Posterior cingulate gyrus (tissue), 11 donors: ENCODE data around the gene SLC6A3.
"Not testable (repeated sequence)": the region's sequence is repeated elsewhere in the genome, so short reads cannot be mapped to it uniquely, and the experiment has no call there.

Experiments used
- DNase-seq, 10 donors: peaks; one replicate each; pipeline versions ENCODE4 v3.0.0 to v3.0.0-alpha.2; 2020 to 2021; ENCODE audit warnings: mixed read lengths in 3 of 10
- intact Hi-C: fragments of 100-400 bp; cut with DNase I; formaldehyde crosslinking; loops from one replicate; pipeline ENCODE4 v1.15.1; 2023

Gene SLC6A3

DNA sequence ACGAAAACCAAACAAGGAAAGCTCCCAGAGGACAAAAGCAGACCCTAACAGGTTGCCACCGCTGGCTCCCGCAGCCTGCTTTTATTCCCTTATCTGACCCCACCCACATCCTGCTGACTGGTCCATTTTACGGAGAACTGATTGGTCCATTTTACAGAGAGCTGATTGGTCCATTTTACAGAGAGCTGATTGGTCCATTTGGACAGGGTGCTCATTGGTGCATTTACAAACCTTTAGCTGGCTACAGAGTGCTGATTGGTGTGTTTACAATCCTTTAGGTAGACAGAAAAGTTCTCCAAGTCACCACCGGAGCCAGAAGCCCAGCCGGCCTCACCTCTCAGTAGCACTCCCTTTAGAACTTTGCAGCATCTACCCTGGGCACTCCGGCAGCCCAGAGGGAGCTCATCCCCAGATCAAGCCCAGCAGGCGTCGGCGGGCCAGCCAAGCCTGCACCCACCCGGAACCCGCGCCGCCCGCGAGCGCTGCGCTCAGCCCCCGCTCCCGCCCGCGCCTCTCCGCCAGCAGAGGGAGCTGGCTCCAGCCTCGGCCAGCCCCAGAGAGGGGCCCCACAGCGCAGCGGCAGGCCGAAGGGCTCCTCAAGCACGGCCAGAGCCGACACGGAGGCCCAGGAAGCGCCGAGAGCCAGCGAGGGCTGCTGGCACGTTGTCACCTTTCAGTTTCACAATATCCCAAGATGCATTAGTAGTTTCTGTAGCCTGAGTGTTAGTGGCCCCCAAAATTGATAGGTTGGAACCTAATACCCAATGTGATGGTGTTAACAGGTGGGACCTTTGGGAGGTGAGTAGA, 65.0 kb downstream of the SLC6A3 start:
- peak in 6 of 10 donors; percentile 14 to 90 (median 45) for DNase-seq
- intact Hi-C loops, result loop anchor here (10.0 kb wide), 1 partner anchor 265 kb away; no protein-coding TSS in a partner anchor

DNA sequence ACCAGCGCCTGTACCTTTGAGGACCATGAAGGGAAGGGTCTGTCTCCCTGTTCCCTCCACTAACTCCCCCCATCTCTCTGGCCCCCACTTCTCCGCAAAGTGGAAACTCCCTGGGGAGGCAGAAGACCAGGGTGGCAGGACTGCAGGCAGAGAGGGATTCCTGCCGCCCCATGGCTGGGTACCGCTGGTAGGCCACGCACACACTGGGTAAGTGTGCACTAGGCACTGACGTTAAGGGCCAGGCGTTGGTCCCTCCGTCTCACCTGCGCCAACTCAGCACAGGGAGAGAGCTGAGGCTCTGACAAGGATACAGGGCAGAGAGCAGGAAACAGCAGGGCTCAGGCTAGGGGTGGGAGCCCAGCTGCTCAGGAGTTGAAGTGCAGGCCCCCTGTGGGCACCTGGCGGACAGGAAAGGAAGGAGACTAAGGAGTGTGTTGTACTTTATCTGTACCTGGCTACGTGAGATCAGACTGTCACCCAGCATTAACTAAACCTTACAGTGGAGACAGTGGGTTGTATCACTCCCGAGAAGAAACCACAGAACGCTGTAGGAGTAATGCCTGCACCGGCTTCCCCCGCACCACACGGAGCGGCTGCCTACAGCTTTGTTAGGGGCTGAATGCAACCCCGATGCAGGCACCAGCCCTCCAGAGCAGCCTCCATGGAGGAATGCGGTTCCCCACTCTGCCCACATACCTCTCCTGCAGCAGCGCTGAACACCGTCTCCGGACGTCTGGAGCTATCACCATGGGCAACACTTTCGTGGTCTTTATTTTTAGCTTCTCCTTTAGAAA, 66.2 kb downstream of the SLC6A3 start:
- intact Hi-C loops, result no loop called here
- peak in 1 of 10 donors; percentile 83 for DNase-seq

GRCh38 chr5:1378096-1378495, 67.1 kb downstream of the SLC6A3 start:
- DNase-seq, result peak in 1 of 10 donors; percentile 62
- intact Hi-C loops, result no loop called here

DNA sequence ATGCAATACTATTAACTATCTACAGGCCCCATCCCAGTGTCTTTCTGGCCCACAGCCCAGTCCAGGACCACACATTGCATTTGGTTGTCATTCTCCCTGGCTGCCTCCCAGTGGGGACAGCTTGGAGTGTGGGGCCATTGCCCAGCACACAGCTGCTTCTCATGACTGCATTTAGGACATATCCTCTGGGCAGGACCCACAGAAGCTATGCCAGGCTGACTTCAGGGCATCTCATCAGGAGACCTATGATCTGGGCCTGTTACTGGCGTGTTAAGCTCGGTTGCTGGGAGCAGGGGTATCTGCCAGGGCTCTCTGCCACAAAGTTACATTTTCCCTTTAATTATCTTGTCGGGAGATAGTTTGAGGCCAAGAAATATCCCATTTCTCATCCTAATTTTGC, 68.3 kb downstream of the SLC6A3 start:
- intact Hi-C loops, result no loop called here
- DNase-seq, result peak in 1 of 10 donors; percentile 70

DNA sequence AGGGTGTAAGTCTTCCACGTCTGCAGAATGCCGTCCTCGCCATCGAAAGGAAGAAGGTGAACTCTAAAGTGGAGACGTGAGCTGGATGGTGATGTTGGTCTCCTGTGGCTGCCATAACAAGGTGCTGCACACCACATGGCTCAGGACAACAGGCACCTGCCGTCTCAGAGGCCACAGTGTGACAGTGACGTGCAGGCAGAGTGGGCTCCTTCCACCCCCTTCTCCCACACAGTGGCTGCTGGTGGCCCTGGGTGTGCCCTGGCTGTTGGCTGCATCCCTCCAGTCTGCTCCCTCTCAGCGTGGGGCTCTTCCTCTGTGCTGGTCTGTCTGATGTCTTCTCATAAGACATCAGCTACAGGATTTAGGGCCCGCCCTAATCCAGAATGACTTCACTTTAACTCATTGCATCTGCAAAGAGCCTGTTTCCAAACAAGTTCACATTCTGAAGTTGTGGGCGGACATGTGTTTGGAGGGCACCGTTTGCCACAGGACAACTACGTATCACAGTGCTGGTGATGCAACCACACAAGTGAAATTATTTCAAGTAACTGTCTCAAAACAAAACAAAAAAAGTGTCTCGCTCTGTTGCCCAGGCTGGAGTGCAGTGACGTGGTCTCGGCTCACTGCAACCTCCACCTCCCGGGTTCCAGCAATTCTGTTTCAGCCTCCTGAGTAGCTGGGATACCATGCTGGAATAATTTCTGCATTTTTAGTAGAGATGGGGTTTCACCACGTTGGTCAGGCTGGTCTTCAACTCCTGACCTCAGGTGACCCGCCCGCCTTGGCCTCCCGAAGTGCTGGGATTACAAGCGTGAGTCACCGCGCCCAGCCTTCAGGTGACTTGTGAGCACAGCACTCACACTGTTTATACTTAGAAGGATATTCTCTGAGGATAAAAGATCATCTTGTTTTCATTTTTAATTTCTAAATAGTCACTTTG, 69.1 kb downstream of the SLC6A3 start:
- intact Hi-C loops, result no loop called here
- DNase-seq, result peak in 1 of 10 donors; percentile 69

DNA sequence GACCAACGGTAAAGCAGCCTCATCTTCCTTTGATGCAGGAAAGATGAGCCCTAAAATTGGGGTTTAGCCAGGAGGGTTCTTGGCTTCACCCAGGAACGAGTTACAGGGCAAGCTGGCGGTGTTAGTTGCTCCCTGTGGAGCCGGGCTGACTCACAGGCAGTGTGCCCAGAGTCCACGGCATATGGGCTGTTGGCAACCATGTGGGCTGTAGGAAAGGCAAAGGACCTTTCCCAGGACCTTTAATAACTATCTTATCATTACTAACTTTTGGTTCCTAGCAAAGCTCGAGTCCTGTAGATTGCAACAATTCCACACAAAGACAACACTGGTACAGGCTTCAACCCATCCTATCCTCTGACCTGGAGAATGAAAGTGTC, 70.6 kb downstream of the SLC6A3 start:
- peak in 1 of 10 donors; percentile 58 for DNase-seq

DNA sequence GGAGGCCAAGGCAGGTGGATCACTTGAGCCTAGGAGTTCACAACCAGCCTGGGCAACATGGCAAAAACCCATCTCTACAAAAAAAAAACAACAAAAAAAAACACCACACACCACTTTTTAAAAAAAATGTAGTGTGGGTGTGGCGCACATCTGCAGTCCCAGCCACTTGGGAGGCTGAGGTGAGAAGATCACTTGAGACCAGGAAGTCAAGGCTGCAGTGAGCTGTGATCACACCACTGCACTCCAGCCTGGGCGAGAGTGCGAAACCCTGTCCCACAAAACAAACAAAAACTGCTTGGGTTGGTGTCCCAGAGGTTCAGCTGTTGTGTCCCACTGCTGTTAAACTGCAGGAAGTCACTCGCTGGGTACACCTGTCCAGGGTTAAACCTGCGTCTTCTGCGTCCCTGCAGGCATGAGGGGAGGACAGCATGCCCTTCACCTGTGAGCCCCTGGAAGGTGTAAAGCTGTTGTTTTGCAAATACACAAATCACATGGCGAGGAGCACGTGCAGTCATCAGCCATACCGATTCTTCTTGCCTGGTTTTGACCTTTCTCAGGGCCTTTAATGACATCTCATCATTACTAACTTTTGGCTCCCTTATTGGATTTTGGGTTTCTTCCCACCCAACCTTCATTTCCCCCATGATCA, 71.1 kb downstream of the SLC6A3 start:
- peak in 1 of 10 donors; percentile 23 for DNase-seq
- intact Hi-C loops, result no loop called here

More for the DNA sequence above, 70.6 kb downstream of the SLC6A3 start:
- intact Hi-C loops, result no loop called here

DNA sequence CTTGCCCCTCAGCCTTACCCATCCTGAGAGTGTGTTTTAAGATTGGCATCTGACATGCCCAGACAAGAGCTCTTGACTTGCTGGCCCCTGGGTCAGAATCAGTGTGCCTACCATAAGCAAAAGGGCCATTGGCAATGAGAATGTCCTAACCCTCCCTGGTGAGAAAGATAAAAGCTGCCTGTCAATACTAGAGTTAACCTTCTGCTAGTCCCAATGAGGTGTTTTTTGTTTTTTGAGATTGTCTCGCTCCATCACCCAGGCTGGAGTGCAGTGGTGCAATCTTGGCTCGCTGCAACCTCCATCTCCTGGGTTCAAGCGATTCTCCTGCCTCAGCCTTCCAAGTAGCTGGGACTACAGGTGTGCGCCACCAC, 73.3 kb downstream of the SLC6A3 start:
- intact Hi-C loops, result not testable (repeated sequence)
- peak in 2 of 10 donors; percentile 6 to 7 for DNase-seq

DNA sequence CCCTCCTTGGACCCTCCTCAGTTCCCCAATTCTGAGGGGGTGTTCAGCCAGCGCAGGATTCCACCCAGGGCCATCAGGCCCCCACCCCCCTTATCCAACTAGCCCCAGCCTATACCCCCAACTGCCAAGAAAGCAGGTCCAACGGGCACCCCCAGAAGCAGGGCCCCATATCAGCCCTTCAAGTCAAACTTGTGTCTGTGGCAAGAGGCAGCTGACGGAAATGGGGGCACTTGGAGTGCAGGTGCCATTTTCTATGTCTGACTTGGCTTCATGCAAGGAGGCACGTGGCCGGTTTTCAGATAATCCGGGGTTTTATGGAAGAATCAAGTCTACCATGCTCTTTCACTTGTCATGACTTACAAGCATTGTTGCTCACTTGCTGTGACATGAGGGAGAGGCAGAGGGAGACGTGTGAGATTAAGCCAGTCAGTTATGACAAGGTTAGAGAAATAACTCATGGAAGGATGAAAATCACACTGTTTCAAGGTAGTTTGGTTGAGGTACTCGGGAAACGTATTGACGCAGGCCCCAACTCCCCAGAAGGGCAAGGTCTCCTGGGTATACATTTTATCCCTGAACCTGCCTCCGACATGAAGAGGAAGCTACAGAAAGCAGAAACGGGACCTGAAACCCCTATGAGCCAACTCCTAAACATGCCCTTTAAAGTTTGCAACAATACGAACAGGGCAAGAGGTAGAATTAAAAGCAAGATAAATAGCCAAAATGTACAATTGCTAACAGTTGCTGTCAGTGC, 73.8 kb downstream of the SLC6A3 start:
- peak in 2 of 10 donors; percentile 50 to 53 for DNase-seq
- intact Hi-C loops, result no loop called here

DNA sequence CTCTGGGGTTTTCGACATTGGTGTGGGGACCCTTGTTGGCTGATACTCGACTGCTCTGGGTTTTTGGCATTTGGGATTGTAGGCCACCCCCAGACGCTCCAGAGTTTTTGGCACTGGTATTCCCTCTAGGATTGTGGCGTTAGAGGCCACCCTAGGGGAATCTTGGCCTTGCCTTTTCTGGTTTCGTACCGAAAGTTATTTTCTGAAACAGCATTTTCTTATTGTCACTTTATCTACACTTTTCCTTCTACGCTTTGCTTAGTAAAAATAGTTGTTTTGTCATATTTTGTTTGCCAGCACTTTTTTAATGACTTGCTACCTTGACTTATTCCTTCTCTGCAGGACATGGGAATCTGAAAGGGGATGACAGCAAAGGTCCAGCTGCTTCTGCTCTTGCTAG, 75.2 kb downstream of the SLC6A3 start:
- intact Hi-C loops, result no loop called here
- peak in 2 of 10 donors; percentile 6 to 12 for DNase-seq

GRCh38 chr5:1368756-1369155, 76.5 kb downstream of the SLC6A3 start:
- intact Hi-C loops, result no loop called here
- DNase-seq, result peak in 2 of 10 donors; percentile 25 to 58

DNA sequence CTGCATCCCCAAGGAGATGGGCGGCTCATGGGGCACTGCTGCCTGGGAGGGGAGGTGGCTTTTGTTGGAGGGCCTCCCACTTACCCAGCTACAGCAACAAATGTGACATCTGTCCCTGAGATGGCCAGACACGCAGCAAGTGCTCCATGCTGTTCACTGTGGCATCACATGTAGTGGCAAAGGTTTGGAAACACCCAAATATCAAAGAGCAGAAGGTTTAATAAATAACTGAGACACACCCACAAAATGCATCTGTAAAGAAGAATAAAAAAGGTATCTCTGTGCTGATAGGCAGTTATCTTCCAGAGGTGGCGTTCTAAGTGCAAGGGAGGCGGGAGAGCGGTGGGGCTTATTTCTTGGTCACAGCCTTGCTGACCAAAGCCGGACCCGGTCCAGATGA, 77.0 kb downstream of the SLC6A3 start:
- peak in 1 of 10 donors; percentile 55 for DNase-seq
- intact Hi-C loops, result no loop called here

DNA sequence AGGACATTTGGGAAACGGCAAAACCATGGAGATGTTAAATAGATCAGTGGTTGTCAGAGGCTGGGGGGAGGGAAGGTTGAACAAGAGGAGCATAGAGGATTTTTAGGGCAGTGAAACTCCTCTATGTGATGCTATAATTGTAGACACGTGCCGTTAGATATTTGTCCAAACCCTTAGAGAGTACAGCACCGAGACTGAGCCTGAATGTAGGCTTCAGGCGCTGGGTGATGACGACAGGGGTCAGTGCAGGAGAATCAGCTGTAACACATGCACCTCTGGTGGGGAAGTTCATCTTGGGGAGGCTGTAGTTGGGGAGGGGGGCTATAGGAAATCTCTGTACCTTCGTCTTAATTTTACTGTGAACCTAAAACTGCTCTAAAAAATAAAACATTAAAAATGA, 78.1 kb downstream of the SLC6A3 start:
- intact Hi-C loops, result no loop called here
- peak in 1 of 10 donors; percentile 19 for DNase-seq

DNA sequence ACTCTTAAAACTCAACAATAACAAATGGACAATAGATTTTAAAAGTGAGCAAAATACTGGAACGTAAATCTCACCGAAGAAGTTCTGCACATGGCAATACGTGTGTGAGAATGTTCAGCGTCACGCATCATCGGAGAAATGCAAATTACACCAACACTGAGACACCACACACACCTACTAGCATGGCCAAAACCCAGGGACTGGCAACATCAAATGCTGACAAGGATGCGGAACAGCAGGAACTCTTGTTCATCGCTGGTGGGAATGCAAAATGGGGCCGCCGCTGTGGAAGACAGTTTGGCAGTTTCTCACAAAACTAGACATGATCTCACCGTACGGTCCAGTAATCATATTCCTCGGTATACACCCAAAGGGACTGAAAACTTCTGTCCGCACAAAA, 78.7 kb downstream of the SLC6A3 start:
- DNase-seq, result peak in 2 of 10 donors; percentile 19 to 62
- intact Hi-C loops, result no loop called here

DNA sequence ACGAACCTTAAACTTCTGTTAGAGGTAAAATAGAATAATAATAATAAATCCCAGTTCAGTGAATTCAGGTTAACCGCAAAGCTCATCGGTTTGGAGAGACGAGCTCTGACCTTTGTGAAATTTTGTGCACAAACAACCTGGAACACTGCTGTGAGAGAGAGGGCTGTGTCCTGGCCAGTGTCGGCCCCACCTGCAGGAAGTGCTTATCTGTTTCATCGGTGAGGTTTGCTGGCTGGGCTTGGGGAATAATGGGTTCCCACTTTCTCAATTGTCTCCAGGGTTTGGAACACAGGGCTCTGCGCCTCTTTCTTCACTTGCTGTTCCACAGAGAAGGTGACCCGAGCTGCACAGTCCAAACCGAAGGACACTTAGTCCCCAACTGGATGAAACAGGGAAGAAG, 81.0 kb downstream of the SLC6A3 start:
- peak in 2 of 10 donors; percentile 5 to 71 for DNase-seq
- intact Hi-C loops, result no loop called here

DNA sequence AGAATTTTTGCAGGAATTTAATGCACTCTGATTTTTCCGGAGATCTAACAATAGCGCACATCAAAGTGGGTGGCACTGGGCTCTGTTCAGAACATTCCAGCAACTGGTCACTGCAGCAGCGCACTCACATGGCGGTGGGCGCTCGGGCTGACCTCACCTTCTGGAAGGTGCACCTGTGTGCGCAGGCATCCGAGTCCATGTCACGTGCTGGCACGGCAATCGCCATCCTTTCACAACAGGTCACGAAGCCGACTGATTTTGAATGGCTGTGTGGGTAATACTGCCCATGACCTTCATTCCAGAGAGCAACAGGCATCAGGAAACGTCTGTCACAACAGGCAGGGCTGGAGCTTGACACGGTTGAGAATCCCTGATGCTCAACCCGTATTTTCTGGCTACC, 81.7 kb downstream of the SLC6A3 start:
- peak in 2 of 10 donors; percentile 64 to 66 for DNase-seq
- intact Hi-C loops, result no loop called here

- peak in 2 of 10 donors; percentile 23 to 67 for DNase-seq
- intact Hi-C loops, result no loop called here
These were observed 82.1 kb downstream of the SLC6A3 start for GRCh38 chr5:1363160-1363559.

DNA sequence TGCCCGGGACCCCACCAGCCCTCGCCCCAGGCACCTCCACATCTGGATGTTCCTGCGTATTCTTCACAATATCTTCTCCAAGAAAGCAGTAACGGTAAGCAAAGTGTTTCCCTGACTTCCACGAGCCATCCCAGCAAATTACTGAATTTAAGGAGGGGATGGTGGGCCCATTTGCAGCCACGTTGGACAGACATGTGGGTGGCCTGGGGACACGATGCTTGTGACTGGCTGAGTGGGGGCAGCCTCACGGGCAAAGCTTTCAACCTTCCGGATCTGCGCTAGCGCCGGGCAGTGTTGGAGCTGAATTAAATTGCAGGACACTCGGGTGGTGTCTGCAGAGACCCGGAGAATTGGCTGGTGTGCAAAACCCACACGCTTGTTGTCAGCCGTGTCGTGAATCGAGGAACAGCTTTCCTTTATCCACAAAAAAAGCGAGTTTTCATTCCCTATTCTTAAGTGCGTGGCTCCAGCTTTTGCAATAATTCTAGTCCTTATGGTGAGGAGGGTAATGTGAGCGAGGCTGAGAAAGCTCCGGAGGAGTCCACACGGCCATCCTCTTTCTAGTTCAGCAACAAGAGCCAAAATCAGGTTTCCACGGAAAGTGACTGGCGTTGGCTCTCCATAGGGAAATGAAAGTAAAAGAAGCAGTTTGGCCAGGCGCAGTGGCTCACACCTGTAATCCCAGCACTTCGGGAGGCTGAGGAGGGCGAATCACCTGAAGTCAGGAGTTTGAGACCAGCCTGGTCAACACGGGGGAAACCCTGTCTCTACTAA, 82.8 kb downstream of the SLC6A3 start:
- peak in 2 of 10 donors; percentile 52 to 74 for DNase-seq
- intact Hi-C loops, result no loop called here
